ENCODE measurements around the gene IL1RN.

- TF ChIP-seq CTCF (IDR thresholded peaks at IDR 0.05; ENCODE audit: low read length): no peak
- no peak for TF ChIP-seq EZH2phosphoT487 (IDR thresholded peaks at IDR 0.05; ENCODE audit: low read length)
- no peak for TF ChIP-seq EZH2 (optimal IDR thresholded peaks at IDR 0.05; ENCODE audit: low read depth, low read length)
These were observed 13.0 kb upstream of the IL1RN start for GRCh38 chr2:113114224-113114945.
